Measurements from ENCODE around the gene CD58.

GRCh38 chr1:116567790-116568661 is 2.8 kb downstream of the CD58 start:
- TF ChIP-seq MYC (IDR thresholded peaks at IDR 0.05; ENCODE audit: low read depth, low read length) (no peak), MYC (CRISPR knock-in tag; IDR thresholded peaks at IDR 0.05; ENCODE audit: borderline replicate concordance, low read depth) (no peak), TRIM28 (IDR thresholded peaks at IDR 0.05) (no peak), ZBTB43 (CRISPR knock-in tag; IDR thresholded peaks at IDR 0.05) (no peak), CTCF (IDR thresholded peaks at IDR 0.05 in 2 of 3, conservative IDR thresholded peaks at IDR 0.05 in 1 of 3; ENCODE audit: insufficient read depth in 2 of 3, low read depth in 1 of 3, low read length in 3 of 3) (no peak), NELFE (IDR thresholded peaks at IDR 0.05; ENCODE audit: insufficient read depth, insufficient read length) (no peak), CBX2 (IDR thresholded peaks at IDR 0.05; ENCODE audit: insufficient read depth, low read length, poor library complexity, severe bottlenecking) (no peak), HNRNPUL1 (IDR thresholded peaks at IDR 0.05; ENCODE audit: low read length) (no peak), POLR2AphosphoS2 (IDR thresholded peaks at IDR 0.05; ENCODE audit: low read length) (no peak), ZBTB11 (CRISPR knock-in tag; IDR thresholded peaks at IDR 0.05) (no peak), CBFA2T2 (conservative IDR thresholded peaks at IDR 0.05) (no peak), BCL6 (CRISPR knock-in tag; IDR thresholded peaks at IDR 0.05) (no peak)
